Neural cell (in vitro differentiated cells): ENCODE measurements around the gene RBBP6. TPM values are rescaled to one million over a fixed set of nuclear protein-coding genes. Genes with fewer than 3 reads are reported as not detected.
"Not testable (repeated sequence)": the region's sequence is repeated elsewhere in the genome, so short reads cannot be mapped to it uniquely, and the experiment has no call there.

Experiments used
- H2AFZ ChIP-seq: fragments of 200-600, 300-800 bp; sonication (generic), shearing (Covaris generic); 2 replicates; pipeline ENCODE4 v1.6.0; 2014; ENCODE audit warnings: low read depth, mild to moderate bottlenecking, antibody characterized with exemption, low read length, moderate library complexity
- H3F3A ChIP-seq: fragments of 200-600 bp; shearing (Covaris generic); 2 replicates; pipeline ENCODE4 v1.6.1; 2016; ENCODE audit warnings: mild to moderate bottlenecking, moderate library complexity, mixed read lengths, antibody characterized with exemption, low read length; ENCODE audit not compliant: insufficient read depth, poor library complexity, severe bottlenecking
- H3K27ac ChIP-seq: fragments of 200-600, 300-800 bp; sonication (generic), shearing (Covaris generic); 2 replicates; pipeline ENCODE4 v1.5.1; 2014; ENCODE audit warnings: mild to moderate bottlenecking, low read length, moderate library complexity
- H3K27me3 ChIP-seq: fragments of 300-800, 200-600 bp; sonication (generic), shearing (Covaris generic); 2 replicates; pipeline ENCODE4 v1.6.0; 2014; ENCODE audit warnings: mild to moderate bottlenecking, low read depth, low read length, moderate library complexity; ENCODE audit not compliant: insufficient read depth
- H3K36me3 ChIP-seq: fragments of 300-800, 200-600 bp; sonication (generic), shearing (Covaris generic); 2 replicates; pipeline ENCODE4 v1.5.1; 2014; ENCODE audit warnings: mild to moderate bottlenecking, antibody characterized with exemption, low read length, moderate library complexity; ENCODE audit not compliant: insufficient read depth
- H3K4me2 ChIP-seq: fragments of 300-800, 200-600 bp; sonication (generic), shearing (Covaris generic); 2 replicates; pipeline ENCODE4 v1.6.0; 2014; ENCODE audit warnings: mild to moderate bottlenecking, low read length
- H3K4me3 ChIP-seq: fragments of 300-800, 200-600 bp; sonication (generic), shearing (Covaris generic); 2 replicates; pipeline ENCODE4 v1.5.1; 2014; ENCODE audit warnings: mild to moderate bottlenecking, low read length, moderate library complexity
- H3K79me2 ChIP-seq: fragments of 200-600 bp; shearing (Covaris generic); replicated peaks from 2 replicates; pipeline ENCODE4 v1.6.0; 2014; ENCODE audit warnings: mild to moderate bottlenecking, low read length, moderate library complexity; ENCODE audit not compliant: insufficient read depth
- H3K9ac ChIP-seq: fragments of 300-800, 200-600 bp; sonication (generic), shearing (Covaris generic); 2 replicates; pipeline ENCODE4 v1.6.1; 2016; ENCODE audit warnings: mild to moderate bottlenecking, low read length, mixed read lengths
- H3K9me2 ChIP-seq: fragments of 200-600 bp; shearing (Covaris generic); 2 replicates; pipeline ENCODE4 v1.6.1; 2016; ENCODE audit warnings: mild to moderate bottlenecking, low read length, mixed read lengths; ENCODE audit not compliant: insufficient read depth
- H3K9me3 ChIP-seq: fragments of 200-600, 300-800 bp; sonication (generic), shearing (Covaris generic); 2 replicates; pipeline ENCODE4 v1.6.1; 2016; ENCODE audit warnings: mild to moderate bottlenecking, mixed run types, low read length, moderate library complexity, mixed read lengths
- H4K20me1 ChIP-seq: fragments of 200-600 bp; shearing (Covaris generic); 2 replicates; pipeline ENCODE4 v1.6.1; 2016; ENCODE audit warnings: mild to moderate bottlenecking, mixed run types; ENCODE audit not compliant: insufficient read depth
- EP300 ChIP-seq: fragments of 450-650 bp; conservative IDR thresholded peaks from 2 replicates; pipeline ENCODE4 v1.6.1; 2014; ENCODE audit warnings: antibody characterized with exemption, mild to moderate bottlenecking, moderate library complexity; ENCODE audit not compliant: poor library complexity, severe bottlenecking
- EZH2 ChIP-seq: fragments of 200-600, 300-800 bp; shearing (Covaris generic), sonication (generic); IDR thresholded peaks from 2 replicates; pipeline ENCODE4 v1.6.1; 2014; ENCODE audit warnings: antibody characterized with exemption, low read length, borderline replicate concordance, mild to moderate bottlenecking; ENCODE audit not compliant: insufficient read depth, poor library complexity, severe bottlenecking
- MXI1 ChIP-seq: fragments of 450-650 bp; conservative IDR thresholded peaks from 2 replicates; pipeline ENCODE4 v1.6.1; 2014; ENCODE audit warnings: antibody characterized with exemption, mild to moderate bottlenecking; ENCODE audit not compliant: poor library complexity, severe bottlenecking
- RAD21 ChIP-seq: fragments of 450-650 bp; conservative IDR thresholded peaks from 2 replicates; pipeline ENCODE4 v1.6.1; 2014; ENCODE audit warnings: antibody characterized with exemption, mild to moderate bottlenecking, moderate library complexity
- REST ChIP-seq: IDR thresholded peaks from 2 replicates; pipeline ENCODE4 v1.6.1; 2012; ENCODE audit warnings: borderline replicate concordance
- SMC3 ChIP-seq: fragments of 450-650 bp; conservative IDR thresholded peaks from 2 replicates; pipeline ENCODE4 v1.6.1; 2014; ENCODE audit warnings: antibody characterized with exemption, mild to moderate bottlenecking, moderate library complexity; ENCODE audit not compliant: poor library complexity
- TAF1 ChIP-seq: IDR thresholded peaks from 2 replicates; pipeline ENCODE4 v1.6.1; 2012; ENCODE audit warnings: low read depth
- polyA plus RNA-seq: library from polyadenylated mRNA; depleted of rRNA; stranded (reverse); fragments of >200 nt; gene quantifications from 2 replicates; pipeline ENCODE4 v1.2.3, GENCODE V29; 2014
- TF ChIP-seq, protein P1 (sequence below): fragments of 450-650 bp; IDR thresholded peaks from 2 replicates; pipeline ENCODE4 v1.5.1; 2014; ENCODE audit warnings: antibody characterized with exemption, mild to moderate bottlenecking, moderate library complexity; ENCODE audit not compliant: poor library complexity, severe bottlenecking

RBBP6 gene
- polyA plus RNA-seq, 1 donor from 2014 or later = 75.5 TPM

GRCh38 chr16:24573141-24573540 is 33.8 kb downstream of the RBBP6 start:
- Histone ChIP-seq H3K9ac (no peak overlapping the region), H3K4me3 (no peak overlapping the region), H3K36me3 (peaks cover 26% of the 10 kb centered on the region), H3K4me2 (no peak overlapping the region), H2AFZ (no peak overlapping the region), H3K27ac (no peak overlapping the region), H3K79me2 (no peaks in the 10 kb centered on the region), H3F3A (no peaks in the 10 kb centered on the region), H3K27me3 (no peaks in the 10 kb centered on the region), H4K20me1 (no peaks in the 10 kb centered on the region), H3K9me2 (no peaks in the 10 kb centered on the region), H3K9me3 (no peaks in the 10 kb centered on the region)
- TF ChIP-seq RAD21 = no peak

DNA sequence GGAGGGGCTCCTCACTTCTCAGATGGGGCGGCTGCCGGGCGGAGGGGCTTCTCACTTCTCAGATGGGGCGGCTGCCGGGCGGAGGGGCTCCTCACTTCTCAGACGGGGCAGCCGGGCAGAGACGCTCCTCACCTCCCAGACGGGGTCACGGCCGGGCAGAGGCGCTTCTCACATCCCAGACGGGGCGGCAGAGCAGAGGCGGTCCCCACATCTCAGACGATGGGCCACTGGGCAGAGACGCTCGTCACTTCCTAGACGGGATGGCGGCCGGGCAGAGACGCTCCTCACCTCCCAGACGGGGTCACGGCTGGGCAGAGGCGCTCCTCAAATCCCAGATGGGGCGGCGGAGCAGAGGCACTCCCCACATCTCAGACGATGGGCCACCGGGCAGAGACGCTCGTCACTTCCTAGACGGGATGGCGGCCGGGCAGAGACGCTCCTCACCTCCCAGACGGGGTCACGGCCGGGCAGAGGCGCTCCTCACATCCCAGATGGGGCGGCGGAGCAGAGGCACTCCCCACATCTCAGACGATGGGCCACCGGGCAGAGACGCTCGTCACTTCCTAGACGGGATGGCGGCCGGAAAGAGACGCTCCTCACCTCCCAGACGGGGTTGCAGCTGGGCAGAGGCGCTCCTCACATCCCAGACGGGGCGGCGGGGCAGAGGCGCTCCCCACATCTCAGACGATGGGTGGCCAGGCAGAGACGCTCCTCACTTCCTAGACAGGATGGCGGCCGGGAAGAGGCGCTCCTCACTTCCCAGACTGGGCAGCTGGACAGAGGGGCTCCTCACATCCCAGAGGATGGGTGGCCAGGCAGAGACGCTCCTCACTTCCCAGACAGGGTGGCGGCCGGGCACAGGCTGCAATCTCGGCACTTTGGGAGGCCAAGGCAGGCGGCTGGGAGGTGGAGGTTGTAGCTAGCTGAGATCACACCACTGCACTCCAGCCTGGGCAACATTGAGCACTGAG is 35.4 kb downstream of the RBBP6 start:
- not testable (repeated sequence) for H3K9me2 ChIP-seq, H2AFZ ChIP-seq, H3K9me3 ChIP-seq

DNA sequence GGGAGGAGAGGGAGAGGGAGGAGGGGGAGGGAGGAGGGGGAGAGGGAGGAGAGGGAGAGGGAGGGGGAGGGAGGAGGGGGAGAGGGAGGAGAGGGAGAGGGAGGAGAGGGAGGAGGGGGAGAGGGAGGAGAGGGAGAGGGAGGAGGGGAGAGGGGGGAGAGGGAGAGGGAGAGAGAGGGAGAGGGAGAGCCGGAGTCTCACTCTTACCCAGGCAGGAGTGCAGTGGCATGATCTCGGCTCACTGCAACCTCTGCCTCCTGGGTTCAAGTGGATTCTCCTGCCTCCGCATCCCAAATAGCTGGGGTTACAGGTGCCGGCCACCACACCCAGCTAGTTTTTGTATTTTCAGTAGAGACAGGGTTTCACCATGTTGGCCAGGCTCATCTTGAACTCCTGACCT is 36.4 kb downstream of the RBBP6 start:
- not testable (repeated sequence) for H3K4me3 ChIP-seq, H3K27ac ChIP-seq, H3K9me3 ChIP-seq, H4K20me1 ChIP-seq, H3K79me2 ChIP-seq, H3F3A ChIP-seq, H3K27me3 ChIP-seq, H3K4me2 ChIP-seq, H2AFZ ChIP-seq, H3K9ac ChIP-seq, H3K9me2 ChIP-seq
- H3K36me3 ChIP-seq = peaks cover 19% of the 10 kb centered on the region

More for the DNA sequence above, 35.4 kb downstream of the RBBP6 start:
- H3K79me2 ChIP-seq, H3K4me2 ChIP-seq, H4K20me1 ChIP-seq, H3K27ac ChIP-seq, H3K4me3 ChIP-seq, H3K27me3 ChIP-seq, H3K9ac ChIP-seq, H3F3A ChIP-seq: not testable (repeated sequence)
- peaks cover 20% of the 10 kb centered on the region for H3K36me3 ChIP-seq

GRCh38 chr16:24577167-24577566 is 37.8 kb downstream of the RBBP6 start:
- Histone ChIP-seq H3K27me3 (no peaks in the 10 kb centered on the region), H3F3A (no peaks in the 10 kb centered on the region)

More at GRCh38 chr16:24577167-24577566, 37.8 kb downstream of the RBBP6 start:
- Histone ChIP-seq H3K27ac (no peak overlapping the region), H2AFZ (no peak overlapping the region), H3K4me2 (no peak overlapping the region), H3K36me3 (peaks cover 6% of the 10 kb centered on the region), H3K9me3 (no peaks in the 10 kb centered on the region), H3K79me2 (no peaks in the 10 kb centered on the region), H3K9me2 (no peaks in the 10 kb centered on the region), H4K20me1 (no peaks in the 10 kb centered on the region), H3K4me3 (no peak overlapping the region), H3K9ac (no peak overlapping the region)
- TF ChIP-seq REST (no peak), SMC3 (no peak), TAF1 (no peak), RAD21 (no peak), EZH2 (no peak), MXI1 (no peak), EP300 (no peak)
- TF ChIP-seq, protein P1, sequence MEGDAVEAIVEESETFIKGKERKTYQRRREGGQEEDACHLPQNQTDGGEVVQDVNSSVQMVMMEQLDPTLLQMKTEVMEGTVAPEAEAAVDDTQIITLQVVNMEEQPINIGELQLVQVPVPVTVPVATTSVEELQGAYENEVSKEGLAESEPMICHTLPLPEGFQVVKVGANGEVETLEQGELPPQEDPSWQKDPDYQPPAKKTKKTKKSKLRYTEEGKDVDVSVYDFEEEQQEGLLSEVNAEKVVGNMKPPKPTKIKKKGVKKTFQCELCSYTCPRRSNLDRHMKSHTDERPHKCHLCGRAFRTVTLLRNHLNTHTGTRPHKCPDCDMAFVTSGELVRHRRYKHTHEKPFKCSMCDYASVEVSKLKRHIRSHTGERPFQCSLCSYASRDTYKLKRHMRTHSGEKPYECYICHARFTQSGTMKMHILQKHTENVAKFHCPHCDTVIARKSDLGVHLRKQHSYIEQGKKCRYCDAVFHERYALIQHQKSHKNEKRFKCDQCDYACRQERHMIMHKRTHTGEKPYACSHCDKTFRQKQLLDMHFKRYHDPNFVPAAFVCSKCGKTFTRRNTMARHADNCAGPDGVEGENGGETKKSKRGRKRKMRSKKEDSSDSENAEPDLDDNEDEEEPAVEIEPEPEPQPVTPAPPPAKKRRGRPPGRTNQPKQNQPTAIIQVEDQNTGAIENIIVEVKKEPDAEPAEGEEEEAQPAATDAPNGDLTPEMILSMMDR = no peak
